Globus pallidus (tissue), 1 donor: ENCODE results near the gene ERN1.
"Not testable (repeated sequence)": the region's sequence is repeated elsewhere in the genome, so short reads cannot be mapped to it uniquely, and the experiment has no call there.

Source experiments
- DNase-seq: peaks from one replicate; pipeline ENCODE4 v3.0.0-alpha.2; 2015; ENCODE audit warnings: low spot score

Gene ERN1

GRCh38 chr17:64025732-64026294 is 104.1 kb downstream of the ERN1 start:
- peak; percentile 20 for DNase-seq

GRCh38 chr17:64024781-64025731 is 104.9 kb downstream of the ERN1 start:
- DNase-seq, result no peak

DNA sequence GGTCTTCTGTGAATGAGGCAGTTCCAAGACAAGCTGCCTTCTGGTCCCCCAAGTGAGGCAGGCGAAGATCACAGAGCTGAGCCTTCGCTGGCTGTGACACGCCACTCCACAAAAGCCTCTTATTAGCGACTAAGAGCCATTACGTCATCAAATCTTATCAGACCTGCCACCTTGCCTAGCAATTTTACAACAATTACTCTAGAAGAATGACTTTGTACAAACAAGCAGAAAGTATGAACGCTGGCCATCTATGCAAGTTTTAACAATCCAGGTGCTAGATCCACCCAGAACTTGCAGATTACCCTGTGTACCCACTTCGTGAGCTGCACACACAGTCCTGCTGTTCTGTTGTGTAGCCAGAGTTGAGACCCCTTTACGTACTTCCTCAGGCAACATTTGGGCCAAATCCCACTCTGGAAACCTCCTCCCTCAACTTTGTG is 105.7 kb downstream of the ERN1 start:
- no peak for DNase-seq

- DNase-seq, result no peak
These were observed 107.3 kb downstream of the ERN1 start for GRCh38 chr17:64022611-64023063.

- peak; percentile 27 for DNase-seq
These were observed 109.7 kb downstream of the ERN1 start, which contains the start of gene ICAM2 for GRCh38 chr17:64020056-64020766. TSS of gene ICAM2 (minus strand) at chr17:64020633. CDS start at chr17:64006691, 13,942 bp downstream.

- DNase-seq, result not testable (repeated sequence)
These were observed 110.4 kb downstream of the ERN1 start for GRCh38 chr17:64019551-64019961.

DNA sequence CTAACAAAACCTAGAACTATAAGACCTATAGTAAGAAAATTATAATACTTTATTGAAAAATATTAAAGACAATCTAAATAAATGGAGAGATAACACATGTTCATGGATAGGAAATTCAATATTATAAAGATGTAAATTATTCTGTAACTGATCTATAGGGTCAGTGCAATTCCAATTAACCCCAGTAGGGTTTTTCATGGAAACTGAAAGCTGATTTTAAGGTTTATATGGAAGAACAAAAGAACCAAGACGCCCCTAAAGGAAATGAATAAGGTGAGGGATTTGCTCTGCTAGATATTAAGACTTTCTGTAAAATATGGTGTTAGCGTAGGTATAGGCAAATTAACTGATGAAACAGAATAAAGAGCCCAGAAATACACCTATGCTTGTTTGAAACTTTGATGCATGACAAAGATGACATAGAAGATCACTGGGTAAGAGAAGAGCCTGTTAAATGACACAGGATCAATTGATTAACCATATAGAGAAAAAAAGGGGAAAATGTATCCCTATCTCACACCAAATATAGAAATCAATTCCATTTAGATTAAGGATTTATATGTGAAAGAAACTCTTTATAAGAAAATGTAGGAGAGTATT is 112.5 kb downstream of the ERN1 start:
- DNase-seq, result no peak

DNA sequence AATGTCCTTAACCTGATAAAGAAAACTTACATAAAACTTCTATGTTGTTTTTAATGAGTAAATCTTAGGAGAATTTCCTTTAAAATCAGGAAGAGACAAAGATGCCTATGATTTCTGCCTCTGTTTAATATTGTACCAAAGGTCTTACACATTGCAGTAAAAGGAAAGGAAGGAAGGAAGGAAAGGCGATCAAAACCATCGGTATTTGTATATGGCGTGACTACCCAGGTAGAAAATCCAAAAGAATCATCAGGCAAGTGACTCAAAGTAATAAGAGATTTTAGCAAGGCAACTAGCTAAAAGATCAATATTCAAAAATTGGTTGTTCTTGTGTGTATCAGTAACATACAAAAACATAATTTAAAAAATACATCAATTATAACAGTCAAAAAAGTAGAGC is 113.0 kb downstream of the ERN1 start:
- DNase-seq, result no peak

DNA sequence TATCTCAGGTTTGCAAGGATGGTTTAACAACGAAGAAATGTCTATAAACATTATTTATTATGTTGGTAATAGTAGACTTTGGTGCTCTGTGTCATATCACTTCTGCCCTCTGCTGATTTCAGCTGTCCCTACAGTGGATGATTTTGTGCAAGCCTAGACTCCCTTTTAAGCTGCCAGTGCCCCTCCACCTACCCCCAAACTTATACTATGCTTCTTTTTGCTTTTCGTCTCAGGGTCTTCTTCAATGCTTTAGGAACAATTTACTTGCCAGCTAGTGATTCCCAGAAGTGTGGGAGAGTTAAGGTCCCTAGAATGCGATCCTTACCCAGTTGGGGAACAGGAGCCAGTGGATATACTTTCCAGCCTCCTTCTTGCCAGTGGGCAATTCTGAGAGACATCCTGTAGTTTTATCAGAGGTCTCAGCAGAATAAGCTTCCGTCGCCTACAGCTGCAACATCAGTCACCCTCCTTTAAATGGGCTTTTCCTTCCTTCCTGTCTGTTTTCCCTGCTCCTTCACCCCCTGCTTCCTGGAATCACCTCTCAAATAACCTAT is 113.6 kb downstream of the ERN1 start:
- no peak for DNase-seq

GRCh38 chr17:64015447-64015846 is 114.5 kb downstream of the ERN1 start:
- DNase-seq, result no peak

DNA sequence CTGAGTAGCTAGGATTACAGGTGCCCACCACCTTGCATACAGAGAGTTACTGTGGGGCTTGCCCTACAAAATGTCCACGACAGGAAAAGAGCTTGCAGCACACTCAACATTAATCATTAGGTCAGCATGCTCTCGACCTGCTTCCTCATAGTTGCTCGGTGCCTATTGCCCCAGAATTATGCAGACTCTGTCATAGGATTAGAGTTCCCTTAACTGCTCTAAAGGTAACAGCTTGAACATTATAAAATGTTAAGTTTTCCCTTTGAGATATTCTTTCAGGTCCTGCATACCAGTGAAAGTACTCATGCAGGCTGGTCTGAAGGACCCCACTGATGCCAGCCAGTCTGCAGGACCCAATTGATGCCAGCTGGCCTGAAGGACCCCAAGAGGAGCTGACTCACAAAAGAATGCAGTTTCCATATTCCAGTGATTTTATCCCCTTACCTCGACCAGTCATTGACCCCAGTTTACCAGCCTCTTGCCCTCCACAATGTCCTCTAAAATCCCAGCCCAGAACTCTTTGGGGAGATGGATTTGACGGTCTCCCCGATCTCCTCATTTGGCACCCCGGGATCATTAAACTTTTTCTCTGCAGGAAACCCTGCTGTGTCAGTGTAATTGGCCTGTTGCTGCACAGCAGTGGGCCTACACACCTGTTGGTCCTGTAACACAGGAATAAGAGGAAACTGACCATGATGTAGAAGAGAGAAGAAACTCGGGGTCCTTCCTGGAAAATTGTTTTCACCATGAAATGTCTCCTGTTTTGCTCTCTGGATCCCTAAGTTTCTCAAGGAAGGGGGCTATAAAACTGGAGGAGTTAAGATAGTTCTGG is 120.2 kb downstream of the ERN1 start:
- no peak for DNase-seq

GRCh38 chr17:64008830-64009229 is 121.1 kb downstream of the ERN1 start:
- DNase-seq, result no peak

GRCh38 chr17:64008346-64008745 is 121.6 kb downstream of the ERN1 start:
- DNase-seq, result no peak

DNA sequence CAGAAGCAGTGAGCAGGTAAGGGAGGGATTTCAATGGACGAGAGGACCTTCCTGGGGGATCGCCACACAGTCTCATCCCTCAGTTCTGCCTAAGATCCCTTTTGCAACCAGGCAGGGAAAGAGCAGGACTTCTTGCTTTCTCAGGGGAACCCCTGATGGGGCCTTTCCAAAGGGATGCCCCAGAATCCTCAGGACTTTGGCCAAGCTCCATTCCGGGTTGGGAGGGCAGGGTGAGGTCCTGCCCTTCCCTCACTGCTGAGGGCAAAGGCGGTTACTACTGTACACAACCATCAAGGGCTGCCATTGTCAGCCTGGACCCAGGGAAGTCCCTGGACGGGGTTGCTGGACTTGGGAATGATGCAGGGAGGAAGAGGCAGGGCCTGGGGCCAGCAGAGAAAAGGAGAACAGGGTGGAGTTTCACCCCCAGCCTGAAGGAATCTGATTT is 122.1 kb downstream of the ERN1 start:
- DNase-seq, result no peak

DNA sequence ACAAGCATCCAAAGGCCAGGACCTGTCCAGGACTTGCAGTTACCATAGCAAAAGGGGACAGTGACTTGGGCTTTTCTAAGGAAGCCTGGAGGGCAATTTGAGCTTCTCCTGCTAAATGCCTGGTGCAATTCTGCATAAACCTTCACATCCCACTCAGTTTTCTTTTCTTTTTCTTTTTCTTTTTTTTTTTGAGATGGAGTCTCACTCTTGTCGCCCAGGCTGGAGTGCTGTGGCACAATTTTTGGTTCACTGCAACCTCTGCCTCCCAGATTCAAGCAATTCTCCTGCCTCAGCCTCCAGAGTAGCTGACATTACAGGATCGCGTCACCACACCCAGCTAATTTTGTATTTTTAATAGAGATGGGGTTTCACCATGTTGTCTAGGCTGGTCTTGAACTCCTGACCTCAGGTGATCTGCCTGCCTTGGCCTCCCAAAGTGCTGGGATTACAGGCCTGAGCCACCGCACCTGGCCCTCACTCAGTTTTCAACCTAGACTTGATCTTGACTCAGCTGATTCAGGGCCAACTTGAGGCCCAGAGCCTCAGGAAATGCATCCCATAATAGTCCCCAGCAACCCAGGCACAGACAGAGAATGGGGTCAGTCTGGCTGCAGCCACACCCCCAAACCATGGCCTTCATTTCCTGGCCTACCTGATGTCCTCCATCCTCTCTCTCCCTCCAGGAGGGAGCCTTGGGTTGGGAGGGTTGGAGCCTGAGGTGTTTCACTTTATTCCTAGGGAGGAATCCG is 122.7 kb downstream of the ERN1 start:
- not testable (repeated sequence) for DNase-seq

DNA sequence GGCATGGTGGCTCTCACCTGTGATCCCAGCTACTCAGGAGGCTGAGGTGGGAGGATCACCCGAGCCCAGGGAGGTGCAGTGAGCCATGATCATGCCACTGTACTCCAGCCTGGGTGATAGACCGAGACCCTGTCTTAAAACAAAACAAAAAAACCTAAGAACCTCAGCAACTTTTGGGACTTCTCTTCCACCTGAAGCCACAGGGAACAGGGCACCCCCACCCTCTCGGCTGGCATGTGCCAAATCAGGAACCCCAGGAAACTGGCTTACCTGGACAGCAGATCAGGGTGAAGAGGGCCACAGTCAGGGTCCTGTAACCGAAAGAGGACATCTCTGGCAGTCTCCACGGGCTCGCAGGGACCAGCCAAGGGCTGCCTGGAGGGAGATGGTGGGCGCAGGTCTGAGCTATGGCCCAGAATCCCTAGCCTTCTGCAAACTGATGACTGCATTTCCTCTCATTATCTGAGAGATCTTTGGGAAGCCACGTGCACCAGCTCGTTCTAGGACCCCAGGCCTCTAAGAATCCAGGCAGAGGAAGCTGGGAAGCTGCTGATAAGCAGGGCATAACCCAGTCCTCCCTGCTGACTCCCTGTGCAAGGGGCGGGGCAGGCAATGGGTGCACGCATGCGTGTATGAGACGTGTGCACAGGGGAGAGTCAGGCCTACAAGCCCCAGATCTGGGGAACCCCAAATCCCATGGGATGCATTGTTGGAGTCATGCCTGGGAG is 123.4 kb downstream of the ERN1 start:
- DNase-seq, result no peak

GRCh38 chr17:64005734-64006167 is 124.2 kb downstream of the ERN1 start:
- no peak for DNase-seq

DNA sequence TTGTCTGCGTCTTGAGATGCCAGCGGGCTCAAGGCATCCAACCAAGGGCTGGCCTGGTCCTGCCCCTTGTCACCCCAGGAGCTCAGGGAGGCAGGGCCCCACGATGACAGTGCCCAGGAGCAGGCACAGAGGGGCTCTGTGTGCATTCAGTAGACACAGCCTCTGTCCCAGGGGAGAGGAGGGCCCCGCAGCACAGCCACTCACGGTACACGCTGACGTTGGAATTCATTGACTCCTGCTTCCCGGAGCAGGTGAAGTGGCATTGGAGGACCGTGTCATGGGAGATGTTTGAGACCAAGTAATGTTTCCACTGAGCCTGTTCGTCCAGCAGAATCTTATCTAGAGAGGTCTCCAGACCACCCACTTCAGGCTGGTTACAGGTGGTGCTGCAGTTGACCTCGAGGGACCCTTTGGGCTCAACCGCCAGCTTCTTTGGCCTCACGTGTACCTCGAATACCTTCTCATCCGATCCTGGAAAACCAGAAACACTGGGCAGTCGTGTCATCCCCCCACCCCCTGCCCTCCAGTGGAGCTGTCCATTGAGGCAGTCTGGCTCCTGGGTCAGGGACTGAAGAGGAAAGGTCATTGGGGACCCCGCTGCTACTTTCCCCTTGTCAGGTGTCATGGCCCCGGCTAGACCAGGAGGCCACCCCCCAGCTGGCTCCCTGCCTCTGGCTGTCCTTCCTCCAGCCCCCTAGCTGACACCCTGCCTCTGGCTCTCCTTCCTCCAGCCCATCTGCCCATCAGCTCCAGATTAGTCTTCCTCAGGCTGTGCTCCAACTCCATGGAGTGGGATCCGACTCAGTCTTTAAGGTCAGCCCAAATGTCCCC is 124.8 kb downstream of the ERN1 start:
- no peak for DNase-seq
